Measurements from ENCODE around the gene ANGEL2.
A peak's percentile ranks its signal among the peaks of the same experiment; 100 is the strongest.

DNA sequence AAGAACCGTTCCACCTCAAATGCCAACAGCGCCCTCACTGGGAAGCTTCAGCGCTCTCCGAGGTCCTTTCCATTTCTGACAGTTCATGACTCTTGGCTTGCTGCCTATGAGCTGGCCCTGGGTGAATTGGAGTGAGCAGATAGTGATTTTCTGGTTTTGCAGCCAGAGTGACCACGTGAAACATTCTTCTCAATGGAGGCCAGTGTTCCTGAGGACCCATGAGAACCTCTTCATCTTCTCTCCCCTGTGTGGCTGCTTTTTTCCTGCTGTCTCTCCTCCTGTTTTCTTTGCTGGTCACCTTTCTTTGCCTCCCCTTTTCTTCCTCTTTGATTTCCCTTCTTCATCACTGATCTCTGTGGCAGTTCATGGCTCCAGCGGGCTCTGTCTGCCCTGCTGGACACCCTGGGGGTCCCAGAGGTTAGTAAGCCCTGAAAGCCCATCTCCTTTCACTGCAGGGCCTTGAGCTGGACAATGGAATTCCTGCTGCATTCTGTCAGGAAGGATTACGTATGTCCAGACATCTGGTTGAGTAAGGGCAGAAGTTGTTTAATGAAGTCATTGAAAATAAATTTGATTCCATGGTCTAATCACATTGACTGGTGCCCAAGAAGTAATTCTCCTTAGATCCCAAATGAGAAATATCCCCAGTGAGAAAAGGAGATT, 35.4 kb downstream of the ANGEL2 start:
- TF ChIP-seq ISL1 (CRISPR knock-in tag; IDR thresholded peaks at IDR 0.05) (no peak), PPARA (CRISPR knock-in tag; IDR thresholded peaks at IDR 0.05; ENCODE audit: borderline replicate concordance) (no peak), TOX (CRISPR knock-in tag; IDR thresholded peaks at IDR 0.05; ENCODE audit: borderline replicate concordance) (no peak), RARB (CRISPR knock-in tag; IDR thresholded peaks at IDR 0.05) (no peak), ZFP30 (CRISPR knock-in tag; IDR thresholded peaks at IDR 0.05) (no peak), CSDC2 (CRISPR knock-in tag; IDR thresholded peaks at IDR 0.05) (no peak), GLIS3 (CRISPR knock-in tag; IDR thresholded peaks at IDR 0.05) (no peak), ARNTL (CRISPR knock-in tag; IDR thresholded peaks at IDR 0.05; ENCODE audit: borderline replicate concordance, low read depth) (no peak), BACH2 (CRISPR knock-in tag; IDR thresholded peaks at IDR 0.05; ENCODE audit: borderline replicate concordance) (no peak)
- TF ChIP-seq, protein P1, sequence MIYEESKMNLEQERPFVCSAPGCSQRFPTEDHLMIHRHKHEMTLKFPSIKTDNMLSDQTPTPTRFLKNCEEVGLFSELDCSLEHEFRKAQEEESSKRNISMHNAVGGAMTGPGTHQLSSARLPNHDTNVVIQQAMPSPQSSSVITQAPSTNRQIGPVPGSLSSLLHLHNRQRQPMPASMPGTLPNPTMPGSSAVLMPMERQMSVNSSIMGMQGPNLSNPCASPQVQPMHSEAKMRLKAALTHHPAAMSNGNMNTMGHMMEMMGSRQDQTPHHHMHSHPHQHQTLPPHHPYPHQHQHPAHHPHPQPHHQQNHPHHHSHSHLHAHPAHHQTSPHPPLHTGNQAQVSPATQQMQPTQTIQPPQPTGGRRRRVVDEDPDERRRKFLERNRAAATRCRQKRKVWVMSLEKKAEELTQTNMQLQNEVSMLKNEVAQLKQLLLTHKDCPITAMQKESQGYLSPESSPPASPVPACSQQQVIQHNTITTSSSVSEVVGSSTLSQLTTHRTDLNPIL (CRISPR knock-in tag; IDR thresholded peaks at IDR 0.05; ENCODE audit: low read depth), result peak; percentile 30; the same call in 1 of the 2 replicates
- TF ChIP-seq, protein P2, sequence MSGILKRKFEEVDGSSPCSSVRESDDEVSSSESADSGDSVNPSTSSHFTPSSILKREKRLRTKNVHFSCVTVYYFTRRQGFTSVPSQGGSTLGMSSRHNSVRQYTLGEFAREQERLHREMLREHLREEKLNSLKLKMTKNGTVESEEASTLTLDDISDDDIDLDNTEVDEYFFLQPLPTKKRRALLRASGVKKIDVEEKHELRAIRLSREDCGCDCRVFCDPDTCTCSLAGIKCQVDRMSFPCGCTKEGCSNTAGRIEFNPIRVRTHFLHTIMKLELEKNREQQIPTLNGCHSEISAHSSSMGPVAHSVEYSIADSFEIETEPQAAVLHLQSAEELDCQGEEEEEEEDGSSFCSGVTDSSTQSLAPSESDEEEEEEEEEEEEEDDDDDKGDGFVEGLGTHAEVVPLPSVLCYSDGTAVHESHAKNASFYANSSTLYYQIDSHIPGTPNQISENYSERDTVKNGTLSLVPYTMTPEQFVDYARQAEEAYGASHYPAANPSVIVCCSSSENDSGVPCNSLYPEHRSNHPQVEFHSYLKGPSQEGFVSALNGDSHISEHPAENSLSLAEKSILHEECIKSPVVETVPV (CRISPR knock-in tag; IDR thresholded peaks at IDR 0.05), result no peak
- TF ChIP-seq, protein P3, sequence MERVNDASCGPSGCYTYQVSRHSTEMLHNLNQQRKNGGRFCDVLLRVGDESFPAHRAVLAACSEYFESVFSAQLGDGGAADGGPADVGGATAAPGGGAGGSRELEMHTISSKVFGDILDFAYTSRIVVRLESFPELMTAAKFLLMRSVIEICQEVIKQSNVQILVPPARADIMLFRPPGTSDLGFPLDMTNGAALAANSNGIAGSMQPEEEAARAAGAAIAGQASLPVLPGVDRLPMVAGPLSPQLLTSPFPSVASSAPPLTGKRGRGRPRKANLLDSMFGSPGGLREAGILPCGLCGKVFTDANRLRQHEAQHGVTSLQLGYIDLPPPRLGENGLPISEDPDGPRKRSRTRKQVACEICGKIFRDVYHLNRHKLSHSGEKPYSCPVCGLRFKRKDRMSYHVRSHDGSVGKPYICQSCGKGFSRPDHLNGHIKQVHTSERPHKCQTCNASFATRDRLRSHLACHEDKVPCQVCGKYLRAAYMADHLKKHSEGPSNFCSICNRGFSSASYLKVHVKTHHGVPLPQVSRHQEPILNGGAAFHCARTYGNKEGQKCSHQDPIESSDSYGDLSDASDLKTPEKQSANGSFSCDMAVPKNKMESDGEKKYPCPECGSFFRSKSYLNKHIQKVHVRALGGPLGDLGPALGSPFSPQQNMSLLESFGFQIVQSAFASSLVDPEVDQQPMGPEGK (CRISPR knock-in tag; IDR thresholded peaks at IDR 0.05; ENCODE audit: borderline replicate concordance), result no peak
